CD4-positive, alpha-beta T cell treated with Interferon gamma for 1 hour (primary cell): ENCODE measurements around the gene CIB1.
A peak's percentile ranks its signal among the peaks of the same experiment; 100 is the strongest.

ENCODE experiments used
- DNase-seq: peaks from one replicate; pipeline ENCODE4 v3.0.0-alpha.2; 2020

CIB1 gene

DNA sequence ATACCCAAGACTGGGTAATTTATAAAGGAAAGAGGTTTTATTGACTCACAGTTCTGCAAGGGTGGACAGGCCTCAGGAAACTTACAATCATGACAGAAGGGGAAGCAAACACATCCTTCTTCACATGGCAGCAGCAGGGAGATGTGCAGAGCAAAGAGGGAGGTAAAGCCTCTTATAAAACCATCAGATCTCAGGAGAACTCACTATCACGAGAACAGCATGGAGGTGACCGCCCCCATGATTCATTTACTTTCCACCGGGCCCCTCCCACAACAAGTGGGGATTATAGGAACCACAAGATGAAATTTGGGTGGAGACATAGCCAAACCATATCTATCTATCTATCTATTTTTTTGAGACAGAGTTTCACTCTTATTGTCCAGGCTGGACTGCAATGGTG, 5.6 kb upstream of the CIB1 start:
- DNase-seq, result no peak

DNA sequence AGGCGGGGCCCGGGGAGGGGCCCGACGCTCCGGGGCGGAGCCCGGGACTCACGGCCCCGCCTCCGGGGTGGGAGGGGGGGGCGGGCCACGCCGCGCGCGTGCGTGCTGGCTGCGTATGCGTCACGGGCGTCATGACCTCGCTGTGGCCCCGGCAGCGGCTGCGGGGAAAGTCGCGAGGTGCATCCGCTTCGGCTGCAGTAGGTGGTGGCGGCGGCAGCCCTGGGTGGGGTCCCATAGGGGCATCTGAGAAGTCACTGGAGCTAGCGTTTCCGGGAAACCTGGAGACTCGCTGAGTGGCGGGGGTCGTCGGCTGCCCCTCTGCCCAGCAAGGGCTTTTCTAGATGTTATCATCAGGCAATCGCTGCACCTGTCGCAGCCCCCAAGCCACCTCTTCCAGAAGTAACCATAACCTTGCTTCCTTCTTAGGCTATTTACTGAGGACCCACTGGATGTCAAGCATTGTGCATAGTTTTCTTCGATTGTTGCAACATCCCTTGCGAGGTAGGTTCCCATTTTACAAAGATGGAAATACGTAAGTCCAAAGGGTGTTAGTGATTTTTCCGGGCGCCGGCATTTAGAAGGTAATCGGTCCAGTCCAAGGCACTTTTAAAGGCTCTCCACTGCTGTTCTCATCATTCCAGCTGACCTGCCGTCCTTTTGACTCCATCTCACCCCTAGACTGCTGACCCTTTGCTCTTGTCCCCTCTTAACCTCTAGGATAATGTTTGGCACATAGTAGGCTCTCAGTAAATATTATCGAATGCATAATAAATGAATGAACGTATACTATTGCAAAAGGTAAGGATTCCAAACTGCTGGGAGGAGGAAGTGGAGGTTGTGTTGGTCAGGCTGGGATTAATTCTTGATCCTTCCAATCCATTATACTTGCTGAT, 601 bp upstream of the CIB1 start, which contains the start of gene GDPGP1:
Gene GDPGP1 (plus strand): TSS at position 114 of the 893 bp plus-strand sequence. CDS start 6,700 bp downstream, outside the sequence.
- DNase-seq, result no peak

DNA sequence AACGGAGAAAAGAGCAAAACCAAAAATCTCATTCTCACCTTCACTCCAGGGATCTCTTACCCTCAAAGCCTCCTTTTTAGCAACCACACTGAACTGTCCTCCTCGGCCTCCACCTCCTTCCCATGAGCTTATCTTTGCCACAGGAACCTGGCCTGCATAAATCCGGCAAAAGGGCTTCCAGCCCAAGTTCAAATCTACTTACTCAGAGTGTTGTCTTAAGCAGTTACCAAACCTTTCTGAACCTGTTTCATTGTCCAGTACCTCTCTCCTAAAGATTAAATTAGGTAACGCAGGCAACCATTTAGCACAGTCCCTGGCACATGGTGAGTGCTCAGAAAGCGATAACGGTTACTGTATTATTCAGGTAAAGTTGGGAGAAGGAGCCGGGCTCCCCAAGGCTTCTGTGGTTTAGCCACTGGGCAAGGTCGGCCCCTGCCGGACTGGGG, 777 bp downstream of the CIB1 start:
- DNase-seq, result no peak

DNA sequence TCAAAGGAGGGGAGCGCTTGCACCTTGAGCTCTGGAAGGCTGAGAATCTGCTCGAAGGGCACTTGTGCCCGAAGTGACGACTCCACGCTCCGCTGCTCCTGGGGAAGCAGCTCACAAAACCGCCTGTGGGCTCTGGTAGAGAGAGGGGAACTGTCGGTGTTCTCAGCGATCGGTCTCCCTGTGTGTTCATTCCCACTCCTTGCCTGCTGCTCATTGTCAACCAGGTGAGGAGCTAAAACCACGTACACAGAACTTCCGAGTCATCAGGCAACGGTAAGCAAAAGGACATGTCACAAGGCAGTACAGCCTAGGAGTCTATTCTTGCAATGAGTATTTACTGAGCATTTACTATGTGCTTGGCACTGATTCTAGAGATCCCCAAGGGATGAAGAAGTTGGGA, 1.5 kb downstream of the CIB1 start:
- DNase-seq, result peak; percentile 27

DNA sequence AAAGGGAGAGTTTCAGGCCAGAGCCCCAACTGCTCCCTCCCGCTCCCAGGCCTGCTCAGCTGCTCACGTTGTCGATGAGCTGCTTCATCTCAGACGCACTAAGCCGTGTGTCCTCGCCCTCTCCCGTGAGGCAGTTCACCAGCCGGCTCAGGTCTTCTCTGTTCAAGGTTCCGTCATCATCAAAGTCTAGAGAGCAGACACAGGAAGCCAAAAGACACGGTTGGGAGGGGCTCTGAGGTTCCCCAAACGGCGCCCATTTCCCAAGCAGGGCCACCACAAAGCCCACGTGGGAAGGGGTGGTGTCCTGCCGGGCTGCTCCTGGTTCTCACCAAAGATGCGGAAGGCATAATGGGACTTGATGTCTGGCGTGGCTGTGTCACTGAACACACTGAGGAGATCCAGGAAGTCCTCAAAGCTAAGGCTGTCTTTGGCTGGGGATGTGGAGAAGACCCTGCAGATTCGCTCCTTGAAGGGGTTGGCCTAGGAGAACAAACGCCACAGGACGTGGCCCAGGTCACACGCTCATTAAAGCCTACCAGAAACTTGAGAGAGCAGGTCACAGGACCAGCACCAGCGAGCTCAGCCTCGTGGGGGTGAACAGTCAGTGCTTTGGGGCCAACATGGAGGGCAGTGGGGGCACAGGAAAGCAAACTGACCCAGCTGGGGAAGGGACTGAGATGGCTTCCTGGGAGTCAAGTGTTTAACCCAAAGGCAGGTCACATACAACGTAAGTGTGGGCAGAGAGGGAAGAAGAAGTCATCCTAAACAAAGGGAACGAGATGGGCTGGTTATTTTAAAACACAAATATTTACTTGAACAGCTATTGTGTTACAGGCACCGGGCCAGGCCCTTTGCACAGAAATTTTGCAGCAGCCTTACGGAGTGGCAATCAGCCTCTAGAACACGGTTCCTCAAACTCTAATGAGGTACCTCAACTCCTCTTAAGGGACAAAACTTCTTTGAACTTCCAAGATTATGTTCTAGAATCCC, 2.4 kb downstream of the CIB1 start:
- peak; percentile 89 for DNase-seq

DNA sequence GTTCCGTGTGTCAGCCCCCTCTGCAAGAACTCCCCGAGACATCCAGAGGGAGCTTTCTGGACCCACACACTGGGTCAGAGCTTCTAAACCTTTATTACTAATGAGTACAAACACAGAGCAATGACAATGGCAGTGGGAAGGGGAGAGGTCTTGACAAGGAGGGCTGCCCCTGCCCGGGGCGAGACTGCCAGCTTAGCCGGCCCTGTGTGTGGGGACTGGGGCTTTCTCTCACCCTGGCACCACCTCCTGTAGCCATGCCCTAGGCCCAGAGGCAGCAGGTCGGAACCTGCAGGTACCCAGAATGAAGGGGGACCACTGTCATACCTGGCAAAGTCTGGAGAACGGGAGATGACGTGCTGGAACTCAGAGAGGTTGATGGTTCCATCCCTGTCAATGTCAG, 3.1 kb downstream of the CIB1 start:
- DNase-seq, result no peak

DNA sequence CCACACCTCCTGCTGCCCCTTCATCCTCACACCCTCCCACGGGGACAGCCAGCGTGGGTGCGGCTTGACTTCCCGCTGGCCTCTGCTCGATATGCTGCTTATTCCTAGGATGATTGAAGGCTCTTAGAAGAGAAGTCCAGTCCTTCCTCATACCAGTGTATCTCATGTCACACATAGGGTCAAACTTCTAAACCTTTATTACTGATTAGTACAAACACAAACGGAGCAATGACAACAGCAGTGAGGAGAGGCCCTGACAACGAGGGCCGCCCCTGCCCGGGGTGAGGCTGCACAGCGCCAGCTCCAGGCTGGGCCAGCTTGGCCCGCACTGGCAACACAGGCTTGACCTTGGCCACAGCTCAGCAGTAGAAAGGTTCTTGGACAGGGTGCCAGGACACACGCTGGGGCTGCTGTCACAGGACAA, 3.7 kb downstream of the CIB1 start:
- DNase-seq, result no peak

DNA sequence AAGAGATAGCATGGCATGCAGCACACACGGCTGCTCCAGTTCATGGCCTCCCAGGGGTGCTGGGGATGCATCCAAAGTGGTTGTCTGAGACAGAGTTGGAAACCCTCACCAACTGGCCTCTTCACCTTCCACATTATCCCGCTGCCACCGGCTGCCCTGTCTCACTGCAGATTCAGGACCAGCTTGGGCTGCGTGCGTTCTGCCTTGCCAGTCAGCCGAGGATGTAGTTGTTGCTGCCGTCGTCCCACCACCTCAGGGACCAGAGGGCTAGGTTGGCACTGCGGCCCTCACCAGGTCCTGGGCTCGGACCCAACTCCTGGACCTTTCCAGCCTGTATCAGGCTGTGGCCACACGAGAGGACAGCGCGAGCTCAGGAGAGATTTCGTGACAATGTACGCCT, 4.8 kb downstream of the CIB1 start:
- DNase-seq, result no peak

DNA sequence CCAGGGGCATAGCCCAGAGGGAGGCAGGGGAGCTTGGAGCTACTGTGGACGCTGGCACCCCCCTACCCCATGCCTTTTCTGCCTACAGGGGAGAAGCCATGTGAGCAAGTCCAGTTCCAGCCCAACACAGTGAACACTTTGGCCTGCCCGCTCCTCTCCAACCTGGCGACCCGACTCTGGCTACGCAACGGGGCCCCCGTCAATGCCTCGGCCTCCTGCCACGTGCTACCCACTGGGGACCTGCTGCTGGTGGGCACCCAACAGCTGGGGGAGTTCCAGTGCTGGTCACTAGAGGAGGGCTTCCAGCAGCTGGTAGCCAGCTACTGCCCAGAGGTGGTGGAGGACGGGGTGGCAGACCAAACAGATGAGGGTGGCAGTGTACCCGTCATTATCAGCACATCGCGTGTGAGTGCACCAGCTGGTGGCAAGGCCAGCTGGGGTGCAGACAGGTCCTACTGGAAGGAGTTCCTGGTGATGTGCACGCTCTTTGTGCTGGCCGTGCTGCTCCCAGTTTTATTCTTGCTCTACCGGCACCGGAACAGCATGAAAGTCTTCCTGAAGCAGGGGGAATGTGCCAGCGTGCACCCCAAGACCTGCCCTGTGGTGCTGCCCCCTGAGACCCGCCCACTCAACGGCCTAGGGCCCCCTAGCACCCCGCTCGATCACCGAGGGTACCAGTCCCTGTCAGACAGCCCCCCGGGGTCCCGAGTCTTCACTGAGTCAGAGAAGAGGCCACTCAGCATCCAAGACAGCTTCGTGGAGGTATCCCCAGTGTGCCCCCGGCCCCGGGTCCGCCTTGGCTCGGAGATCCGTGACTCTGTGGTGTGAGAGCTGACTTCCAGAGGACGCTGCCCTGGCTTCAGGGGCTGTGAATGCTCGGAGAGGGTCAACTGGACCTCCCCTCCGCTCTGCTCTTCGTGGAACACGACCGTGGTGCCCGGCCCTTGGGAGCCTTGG, 5.6 kb downstream of the CIB1 start:
- no peak for DNase-seq

DNA sequence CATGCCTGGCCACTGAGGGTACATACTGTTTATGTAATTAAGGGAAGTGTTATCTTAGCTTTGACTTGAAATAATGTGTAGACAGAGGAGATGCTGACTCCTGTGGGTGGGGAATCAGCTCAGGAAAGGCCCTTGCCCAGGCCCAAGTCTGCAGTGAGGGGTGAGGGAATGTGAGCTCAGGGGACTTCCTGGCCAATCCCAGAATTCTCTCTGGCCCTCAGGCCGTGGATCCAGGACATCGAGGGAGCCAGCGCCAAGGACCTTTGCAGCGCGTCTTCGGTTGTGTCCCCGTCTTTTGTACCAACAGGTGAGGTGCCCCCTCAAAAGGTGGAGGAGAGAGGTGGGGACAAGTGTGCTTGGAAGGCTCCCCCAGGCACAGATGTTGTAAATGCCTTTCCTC, 6.4 kb downstream of the CIB1 start:
- no peak for DNase-seq

DNA sequence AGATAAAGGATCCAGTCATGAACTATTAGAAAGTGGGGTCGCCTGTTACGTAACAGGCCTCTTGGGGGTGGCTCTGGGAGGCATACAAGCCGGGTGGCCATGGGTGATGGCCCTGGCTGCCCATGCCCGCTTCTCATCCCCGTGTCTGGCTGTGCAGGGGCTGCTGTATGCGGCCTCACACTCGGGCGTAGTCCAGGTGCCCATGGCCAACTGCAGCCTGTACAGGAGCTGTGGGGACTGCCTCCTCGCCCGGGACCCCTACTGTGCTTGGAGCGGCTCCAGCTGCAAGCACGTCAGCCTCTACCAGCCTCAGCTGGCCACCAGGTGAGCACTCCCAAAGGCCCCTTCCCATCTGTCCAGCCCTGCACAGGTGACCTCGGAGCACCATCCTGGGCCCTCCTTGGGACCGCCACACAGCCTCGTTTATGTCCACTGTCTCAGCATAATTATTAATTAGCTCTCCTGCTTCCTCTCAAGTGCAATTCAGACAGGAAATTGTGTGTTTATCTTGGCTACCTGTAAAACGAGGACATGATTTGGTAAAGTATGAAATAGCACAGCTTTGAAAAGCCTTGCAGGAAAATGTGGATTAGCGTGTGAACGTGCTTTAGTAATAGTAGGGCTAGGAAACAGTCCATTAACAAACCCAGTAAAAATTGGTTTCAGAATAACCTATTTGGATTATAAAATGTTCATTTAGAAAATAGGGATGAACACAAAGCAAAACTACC, 8.1 kb downstream of the CIB1 start:
- no peak for DNase-seq

DNA sequence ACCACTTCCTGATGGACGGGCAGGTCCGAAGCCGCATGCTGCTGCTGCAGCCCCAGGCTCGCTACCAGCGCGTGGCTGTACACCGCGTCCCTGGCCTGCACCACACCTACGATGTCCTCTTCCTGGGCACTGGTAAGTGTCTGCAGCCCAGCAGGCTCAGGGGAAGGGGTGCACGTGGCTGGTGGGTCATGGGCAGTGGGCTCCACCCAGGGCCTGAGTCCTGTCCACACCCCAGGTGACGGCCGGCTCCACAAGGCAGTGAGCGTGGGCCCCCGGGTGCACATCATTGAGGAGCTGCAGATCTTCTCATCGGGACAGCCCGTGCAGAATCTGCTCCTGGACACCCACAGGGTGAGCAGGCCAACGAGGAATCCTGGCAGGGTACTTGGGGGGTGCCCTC, 8.7 kb downstream of the CIB1 start:
- no peak for DNase-seq

DNA sequence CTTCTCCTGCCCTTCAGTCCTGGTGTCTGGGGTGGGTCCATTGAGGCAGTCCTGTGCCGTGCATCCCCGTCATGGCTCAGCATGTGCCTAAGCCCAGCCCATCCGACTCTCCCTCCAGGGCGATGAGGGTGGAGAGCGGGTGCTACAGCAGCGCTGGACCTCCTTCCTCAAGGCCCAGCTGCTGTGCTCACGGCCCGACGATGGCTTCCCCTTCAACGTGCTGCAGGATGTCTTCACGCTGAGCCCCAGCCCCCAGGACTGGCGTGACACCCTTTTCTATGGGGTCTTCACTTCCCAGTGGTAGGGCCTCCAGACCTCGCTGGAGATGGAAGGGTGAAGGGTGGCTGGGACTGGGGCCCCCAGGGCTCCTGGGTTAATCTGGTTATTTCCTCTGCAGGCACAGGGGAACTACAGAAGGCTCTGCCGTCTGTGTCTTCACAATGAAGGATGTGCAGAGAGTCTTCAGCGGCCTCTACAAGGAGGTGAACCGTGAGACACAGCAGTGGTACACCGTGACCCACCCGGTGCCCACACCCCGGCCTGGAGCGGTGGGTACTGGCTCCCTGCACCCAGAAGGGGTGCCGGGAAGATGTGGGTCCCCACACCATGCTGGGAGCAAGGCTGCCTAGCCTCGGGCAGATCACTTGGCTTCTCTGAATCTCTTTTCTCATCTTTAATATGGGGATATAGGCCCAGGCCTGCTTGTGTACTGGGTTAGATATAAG, 10.1 kb downstream of the CIB1 start:
- no peak for DNase-seq

DNA sequence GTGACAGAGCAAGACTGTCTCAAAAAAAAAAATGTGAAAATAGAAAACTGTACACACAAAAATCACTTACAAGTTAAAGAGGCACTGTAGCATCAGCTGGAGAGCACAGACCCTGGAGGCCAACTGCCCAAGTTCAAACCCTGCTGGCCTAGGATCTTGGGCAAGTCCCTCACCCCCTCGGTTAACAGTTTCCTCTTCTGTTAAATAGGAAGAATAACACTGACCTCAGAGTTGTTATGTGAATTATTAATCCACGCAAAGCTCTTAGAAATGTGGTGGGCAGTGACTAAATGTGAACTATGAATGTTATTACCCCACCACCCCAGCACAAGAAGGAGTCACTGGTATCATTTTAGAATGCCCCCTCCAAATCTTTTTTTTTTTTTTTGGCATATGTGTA, 11.2 kb downstream of the CIB1 start:
- DNase-seq, result no peak

DNA sequence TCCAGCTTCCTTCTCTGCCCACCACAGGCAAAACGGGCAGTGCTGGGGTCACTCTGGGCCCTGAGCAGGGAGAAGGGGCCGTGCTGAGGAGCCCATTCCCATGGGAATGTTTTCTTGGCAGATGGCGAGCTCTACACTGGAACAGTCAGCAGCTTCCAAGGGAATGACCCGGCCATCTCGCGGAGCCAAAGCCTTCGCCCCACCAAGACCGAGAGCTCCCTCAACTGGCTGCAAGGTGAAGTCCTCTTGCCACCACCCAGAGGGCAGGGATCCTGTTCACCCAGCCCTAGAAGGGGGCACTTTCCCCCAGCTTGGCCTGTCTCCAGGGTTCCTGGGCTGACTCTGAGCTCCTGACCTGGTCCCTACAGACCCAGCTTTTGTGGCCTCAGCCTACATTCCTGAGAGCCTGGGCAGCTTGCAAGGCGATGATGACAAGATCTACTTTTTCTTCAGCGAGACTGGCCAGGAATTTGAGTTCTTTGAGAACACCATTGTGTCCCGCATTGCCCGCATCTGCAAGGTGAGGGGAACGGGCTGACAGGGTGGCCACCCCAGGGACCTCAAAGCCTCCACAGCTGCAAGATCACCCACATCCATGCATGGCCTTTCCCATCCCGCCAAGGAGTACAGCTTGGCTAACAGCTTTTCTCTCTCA, 12.4 kb downstream of the CIB1 start:
- DNase-seq, result peak; percentile 37

DNA sequence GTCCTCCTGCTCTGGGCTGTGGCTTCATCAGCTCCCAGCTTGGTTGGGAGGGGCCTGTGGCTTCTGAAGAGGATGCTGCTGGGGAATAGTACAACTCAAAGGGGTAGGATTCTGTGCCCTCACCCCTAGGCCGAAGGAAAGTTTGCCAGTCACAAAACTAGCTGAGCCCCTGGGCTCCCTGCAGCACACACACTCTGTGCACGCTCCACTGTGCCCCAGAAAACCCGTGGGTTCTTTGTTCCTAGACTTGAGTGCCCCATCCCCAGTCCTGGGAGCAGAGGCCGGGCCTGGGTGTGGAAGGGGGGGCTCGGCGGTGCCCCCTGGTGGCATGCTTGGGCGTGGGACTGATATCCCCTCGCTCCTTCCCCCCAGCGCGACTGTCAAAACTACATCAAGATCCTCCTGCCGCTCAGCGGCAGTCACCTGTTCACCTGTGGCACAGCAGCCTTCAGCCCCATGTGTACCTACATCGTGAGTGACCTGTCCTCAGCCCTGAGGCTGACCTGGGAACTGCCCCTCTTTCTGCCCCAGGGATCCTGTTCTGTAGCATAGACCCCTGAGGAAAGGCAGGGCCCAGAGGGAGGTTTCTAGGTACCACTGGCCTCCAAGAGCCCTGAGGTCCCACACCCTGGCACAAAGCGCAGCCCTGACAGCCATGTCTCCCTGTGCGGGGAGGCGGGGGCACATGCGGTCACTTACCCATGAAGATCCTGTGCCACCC, 14.2 kb downstream of the CIB1 start:
- peak; percentile 48 for DNase-seq

DNA sequence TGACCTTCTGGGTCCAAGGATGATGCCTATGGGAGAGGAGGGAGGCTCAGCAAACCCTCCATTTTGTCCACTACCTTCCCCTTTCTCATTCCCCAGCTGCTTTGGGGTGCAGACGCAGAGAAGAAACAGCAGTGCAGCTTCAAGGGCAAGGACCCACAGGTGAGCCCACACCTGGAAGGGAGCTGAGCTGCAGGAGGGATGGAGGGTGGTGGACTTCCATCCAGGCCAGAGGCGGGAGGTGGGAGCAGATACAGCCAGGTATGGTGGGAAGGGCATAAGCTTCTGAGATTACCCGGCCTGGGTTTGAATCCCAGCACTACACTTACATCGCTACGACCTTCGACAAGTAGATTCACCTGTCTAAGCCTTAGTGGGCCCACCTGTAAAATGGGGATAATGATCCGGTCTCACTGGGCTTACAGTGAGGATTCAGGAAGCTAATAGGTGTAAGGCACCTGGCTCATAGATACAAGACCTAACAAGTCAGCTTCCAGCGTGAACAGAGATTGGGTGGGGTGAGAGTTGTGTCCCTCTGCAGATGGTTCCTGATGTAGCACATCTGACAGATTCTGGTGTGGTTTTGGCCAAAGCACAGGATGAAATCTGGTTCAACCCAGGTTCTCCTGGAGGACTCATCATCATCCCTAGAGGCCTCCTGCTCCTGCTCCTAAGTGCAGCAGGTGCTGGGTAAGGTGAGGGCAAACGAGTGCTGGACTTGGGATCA, 15.9 kb downstream of the CIB1 start:
- no peak for DNase-seq

DNA sequence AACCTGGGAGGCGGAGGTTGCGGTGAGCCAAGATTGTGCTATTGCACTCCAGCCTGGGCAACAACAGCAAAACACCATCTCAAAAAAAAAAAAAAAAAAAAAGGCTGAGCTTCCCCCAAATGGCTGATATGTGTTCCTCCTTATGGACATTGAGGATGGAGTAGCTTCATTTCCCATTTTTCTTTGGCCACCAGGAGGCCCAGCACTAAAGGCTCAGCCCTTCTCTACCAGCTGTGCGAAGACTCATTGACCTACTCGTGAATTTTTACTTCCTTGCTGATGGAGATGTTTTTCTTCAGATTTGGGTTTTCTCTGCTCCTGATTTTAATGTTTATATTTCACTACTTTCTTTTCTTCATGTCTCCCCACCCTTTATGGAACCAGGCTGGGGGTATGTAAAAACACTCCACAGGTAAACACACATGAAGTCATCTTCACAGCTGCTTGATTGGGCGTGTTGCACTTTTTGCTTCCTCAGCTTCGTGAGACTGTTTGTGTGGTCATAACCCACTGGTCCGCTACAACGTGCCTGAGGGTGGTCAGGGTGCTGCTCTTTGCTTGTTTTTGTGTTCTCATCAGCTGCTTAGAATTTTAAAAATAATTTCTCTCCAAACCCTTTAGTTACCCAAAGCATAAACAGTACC, 19.1 kb downstream of the CIB1 start:
- peak; percentile 45 for DNase-seq
